Stromal cell of bone marrow (primary cell): ENCODE results near the gene MED13L.

Experiments used
- DNase-seq: peaks from one replicate; pipeline ENCODE4 v3.0.0-alpha.2; 2012; ENCODE audit warnings: low read depth

Gene MED13L

GRCh38 chr12:116087962-116088361 is 189.5 kb downstream of the MED13L start:
- no peak for DNase-seq

GRCh38 chr12:116087399-116087798 is 190.1 kb downstream of the MED13L start:
- DNase-seq = no peak

- no peak for DNase-seq
Measured at GRCh38 chr12:116080415-116080814, 197.1 kb downstream of the MED13L start.

GRCh38 chr12:116078396-116078795 is 199.1 kb downstream of the MED13L start:
- DNase-seq = no peak

GRCh38 chr12:116077431-116077830 is 200.1 kb downstream of the MED13L start:
- DNase-seq = no peak

- peak; percentile 29 for DNase-seq
Measured at GRCh38 chr12:116076399-116076798, 201.1 kb downstream of the MED13L start.

- DNase-seq = no peak
Measured at GRCh38 chr12:116074686-116075085, 202.8 kb downstream of the MED13L start.

GRCh38 chr12:116071555-116072230 is 205.8 kb downstream of the MED13L start:
- DNase-seq = no peak

- DNase-seq = no peak
Measured at GRCh38 chr12:116070444-116070843, 207.0 kb downstream of the MED13L start.

- no peak for DNase-seq
Measured at GRCh38 chr12:116069943-116070342, 207.6 kb downstream of the MED13L start.

- DNase-seq = no peak
Measured at GRCh38 chr12:116068853-116069252, 208.6 kb downstream of the MED13L start.

GRCh38 chr12:116068371-116068770 is 209.1 kb downstream of the MED13L start:
- no peak for DNase-seq

GRCh38 chr12:116067892-116068291 is 209.6 kb downstream of the MED13L start:
- no peak for DNase-seq

- DNase-seq = no peak
Measured at GRCh38 chr12:116066381-116067230, 210.9 kb downstream of the MED13L start.

GRCh38 chr12:116065606-116066005 is 211.9 kb downstream of the MED13L start:
- DNase-seq = no peak

GRCh38 chr12:116064493-116064892 is 213.0 kb downstream of the MED13L start:
- no peak for DNase-seq

- no peak for DNase-seq
Measured at GRCh38 chr12:116062698-116063097, 214.8 kb downstream of the MED13L start.

GRCh38 chr12:116060764-116061163 is 216.7 kb downstream of the MED13L start:
- no peak for DNase-seq

GRCh38 chr12:116059904-116060303 is 217.6 kb downstream of the MED13L start:
- DNase-seq = no peak

GRCh38 chr12:116058574-116058973 is 218.9 kb downstream of the MED13L start:
- DNase-seq = no peak

- no peak for DNase-seq
Measured at GRCh38 chr12:116057356-116057755, 220.1 kb downstream of the MED13L start.

- DNase-seq = no peak
Measured at GRCh38 chr12:116055895-116056607, 221.4 kb downstream of the MED13L start.

GRCh38 chr12:116054280-116054679 is 223.2 kb downstream of the MED13L start:
- no peak for DNase-seq
